IPS-18a (cell line): Measurements from ENCODE around the gene IRS2.
A peak's percentile ranks its signal among the peaks of the same experiment; 100 is the strongest.

ENCODE experiments used
- H3K27ac ChIP-seq: one replicate; pipeline ENCODE4 v1.5.1; 2013; ENCODE audit warnings: low read length
- H3K27me3 ChIP-seq: one replicate; pipeline ENCODE4 v1.6.1; 2013; ENCODE audit warnings: mild to moderate bottlenecking, low read length; ENCODE audit not compliant: control insufficient read depth, insufficient read depth
- H3K36me3 ChIP-seq: one replicate; pipeline ENCODE4 v1.6.1; 2013; ENCODE audit warnings: low read depth, low read length; ENCODE audit not compliant: control insufficient read depth
- H3K4me1 ChIP-seq: one replicate; pipeline ENCODE4 v1.6.1; 2013; ENCODE audit warnings: low read depth, low read length; ENCODE audit not compliant: control insufficient read depth
- H3K4me3 ChIP-seq: one replicate; pipeline ENCODE4 v1.5.1; 2013; ENCODE audit warnings: low read length
- H3K9ac ChIP-seq: one replicate; pipeline ENCODE4 v1.6.1; 2013; ENCODE audit warnings: mild to moderate bottlenecking, low read length, moderate library complexity
- H3K9me3 ChIP-seq: one replicate; pipeline ENCODE4 v1.6.1; 2013; ENCODE audit warnings: low read depth, low read length; ENCODE audit not compliant: control insufficient read depth

IRS2 gene

DNA sequence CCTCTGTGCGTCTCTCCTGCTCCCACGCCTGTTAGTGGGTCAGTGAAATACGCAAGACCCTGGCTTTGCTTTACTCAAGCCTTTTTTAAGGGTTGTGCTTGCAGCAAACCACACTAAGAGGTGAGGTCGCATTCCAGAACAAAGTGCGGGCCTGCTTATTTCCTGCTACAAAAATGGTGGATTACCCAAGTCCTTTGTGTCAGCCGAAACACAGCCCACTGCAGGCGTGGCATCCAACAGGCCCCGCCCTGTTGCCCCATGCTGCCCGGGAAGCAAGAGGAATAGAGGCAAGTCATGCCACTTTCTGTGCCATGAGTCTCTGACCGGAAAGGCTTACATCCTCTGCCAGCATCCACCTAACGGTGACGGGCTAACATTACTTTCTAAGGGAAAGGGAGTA is 7.7 kb upstream of the IRS2 start:
- Histone ChIP-seq H3K36me3 (no peaks in the 10 kb centered on the region), H3K4me3 (no peak overlapping the region), H3K27me3 (peaks cover 3% of the 10 kb centered on the region), H3K9me3 (no peaks in the 10 kb centered on the region), H3K9ac (no peak overlapping the region), H3K27ac (no peak overlapping the region), H3K4me1 (peaks cover 6% of the 10 kb centered on the region)

DNA sequence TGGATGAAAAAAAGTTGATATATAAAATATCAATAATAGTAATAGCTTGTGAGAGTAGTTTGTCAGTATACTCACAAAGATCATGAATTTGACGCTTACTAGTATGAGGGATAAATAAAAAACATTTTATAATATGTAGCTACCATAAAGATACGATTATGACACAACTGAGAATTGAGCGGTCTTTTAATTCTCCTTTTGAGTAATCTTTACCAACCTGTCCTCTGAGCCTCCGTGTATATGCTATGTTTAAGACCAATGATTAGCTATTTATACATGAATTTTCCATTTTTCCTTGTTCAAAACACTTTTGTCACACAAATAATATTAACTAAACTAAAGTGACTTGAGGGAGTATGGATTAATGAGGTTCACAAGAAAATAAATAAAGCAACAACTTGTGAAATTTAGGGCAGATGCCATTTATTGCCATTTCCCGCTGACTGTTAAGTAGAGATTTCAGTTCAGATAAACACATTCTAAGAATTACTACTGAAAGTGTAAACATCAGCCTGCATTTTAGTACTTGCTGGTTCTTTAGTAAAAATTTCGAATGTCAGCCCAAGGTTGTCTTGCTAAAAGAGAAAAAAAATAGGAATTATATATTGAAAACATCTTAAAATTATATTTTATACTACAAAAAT is 6.2 kb upstream of the IRS2 start:
- peaks cover 6% of the 10 kb centered on the region for H3K4me1 ChIP-seq
- H3K9ac ChIP-seq: no peak overlapping the region
- H3K27ac ChIP-seq: no peak overlapping the region
- H3K27me3 ChIP-seq: peaks cover 12% of the 10 kb centered on the region
- no peaks in the 10 kb centered on the region for H3K9me3 ChIP-seq
- H3K4me3 ChIP-seq: no peak overlapping the region
- H3K36me3 ChIP-seq: no peaks in the 10 kb centered on the region

- no peak overlapping the region for H3K27ac ChIP-seq
- no peak overlapping the region for H3K9ac ChIP-seq
- peaks cover 12% of the 10 kb centered on the region for H3K27me3 ChIP-seq
- H3K9me3 ChIP-seq: no peaks in the 10 kb centered on the region
- H3K4me3 ChIP-seq: no peak overlapping the region
- no peaks in the 10 kb centered on the region for H3K36me3 ChIP-seq
- H3K4me1 ChIP-seq: peaks cover 6% of the 10 kb centered on the region
Measured at GRCh38 chr13:109790942-109791605, 4.7 kb upstream of the IRS2 start.

- H3K9ac ChIP-seq: no peak overlapping the region
Measured at GRCh38 chr13:109790086-109790485, 3.7 kb upstream of the IRS2 start.

DNA sequence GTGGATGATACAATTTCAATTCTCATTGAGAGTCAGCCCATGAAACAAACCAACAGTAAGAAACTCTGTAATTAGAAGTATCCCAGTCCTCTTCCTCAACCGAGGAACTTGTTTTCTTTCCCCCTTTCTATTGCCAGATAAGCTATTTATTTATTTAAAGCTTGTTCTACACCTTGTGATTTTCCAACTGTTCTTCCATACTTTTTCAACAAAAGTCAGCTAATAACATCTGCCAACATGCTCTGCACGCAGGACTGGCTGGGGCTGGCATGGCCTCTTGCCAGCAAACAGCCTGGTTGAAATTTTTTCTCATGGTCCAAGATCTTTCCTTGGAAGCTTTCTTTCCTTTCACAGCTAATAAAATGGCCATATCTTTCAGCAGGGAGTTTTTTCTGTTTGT is 2.9 kb upstream of the IRS2 start:
- Histone ChIP-seq H3K27ac (no peak overlapping the region), H3K36me3 (no peaks in the 10 kb centered on the region), H3K27me3 (peaks cover 12% of the 10 kb centered on the region), H3K9ac (no peak overlapping the region), H3K9me3 (no peaks in the 10 kb centered on the region), H3K4me1 (peaks cover 6% of the 10 kb centered on the region), H3K4me3 (no peak overlapping the region)

More at GRCh38 chr13:109790086-109790485, 3.7 kb upstream of the IRS2 start:
- H3K9me3 ChIP-seq: no peaks in the 10 kb centered on the region
- no peak overlapping the region for H3K4me3 ChIP-seq
- peaks cover 6% of the 10 kb centered on the region for H3K4me1 ChIP-seq
- no peak overlapping the region for H3K27ac ChIP-seq
- H3K36me3 ChIP-seq: no peaks in the 10 kb centered on the region
- peaks cover 12% of the 10 kb centered on the region for H3K27me3 ChIP-seq

DNA sequence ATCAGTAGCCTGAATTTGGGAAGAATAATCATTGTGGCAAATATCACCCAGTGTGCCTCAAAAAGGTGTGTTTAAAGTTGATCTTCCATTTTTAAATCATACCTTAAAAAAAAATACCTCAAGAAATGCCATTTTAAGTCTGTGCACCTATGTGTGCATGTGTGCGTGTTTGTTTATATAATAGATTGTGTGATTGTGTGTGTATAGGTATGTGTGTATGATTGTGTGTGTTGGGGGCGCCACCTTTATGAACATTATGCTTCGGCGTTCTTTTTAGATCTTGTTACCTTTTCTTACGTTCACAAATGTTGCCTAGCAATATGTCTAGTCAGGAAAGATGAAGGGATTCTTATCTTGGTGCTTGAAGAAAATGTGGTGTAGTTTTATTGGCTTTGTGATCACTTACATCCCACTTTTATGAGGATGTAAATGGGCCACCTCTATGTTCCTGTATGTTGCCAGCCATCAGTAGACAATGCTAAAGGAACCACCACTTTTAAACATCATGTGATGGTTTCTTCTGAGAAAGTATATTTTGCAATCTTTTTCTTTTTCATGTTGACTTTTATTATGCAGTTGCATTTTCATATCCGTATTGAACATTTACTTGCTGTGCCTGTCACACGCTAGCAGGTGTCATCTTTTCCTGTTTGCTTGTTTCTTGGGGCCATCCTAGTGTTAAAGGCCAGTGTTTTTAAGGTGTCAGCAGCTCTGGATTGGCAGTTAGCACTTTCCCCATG is 2.2 kb upstream of the IRS2 start:
- Histone ChIP-seq H3K27me3 (peaks cover 12% of the 10 kb centered on the region), H3K27ac (no peak overlapping the region), H3K9me3 (no peaks in the 10 kb centered on the region), H3K9ac (no peak overlapping the region), H3K4me3 (no peak overlapping the region), H3K36me3 (no peaks in the 10 kb centered on the region), H3K4me1 (peaks cover 6% of the 10 kb centered on the region)

DNA sequence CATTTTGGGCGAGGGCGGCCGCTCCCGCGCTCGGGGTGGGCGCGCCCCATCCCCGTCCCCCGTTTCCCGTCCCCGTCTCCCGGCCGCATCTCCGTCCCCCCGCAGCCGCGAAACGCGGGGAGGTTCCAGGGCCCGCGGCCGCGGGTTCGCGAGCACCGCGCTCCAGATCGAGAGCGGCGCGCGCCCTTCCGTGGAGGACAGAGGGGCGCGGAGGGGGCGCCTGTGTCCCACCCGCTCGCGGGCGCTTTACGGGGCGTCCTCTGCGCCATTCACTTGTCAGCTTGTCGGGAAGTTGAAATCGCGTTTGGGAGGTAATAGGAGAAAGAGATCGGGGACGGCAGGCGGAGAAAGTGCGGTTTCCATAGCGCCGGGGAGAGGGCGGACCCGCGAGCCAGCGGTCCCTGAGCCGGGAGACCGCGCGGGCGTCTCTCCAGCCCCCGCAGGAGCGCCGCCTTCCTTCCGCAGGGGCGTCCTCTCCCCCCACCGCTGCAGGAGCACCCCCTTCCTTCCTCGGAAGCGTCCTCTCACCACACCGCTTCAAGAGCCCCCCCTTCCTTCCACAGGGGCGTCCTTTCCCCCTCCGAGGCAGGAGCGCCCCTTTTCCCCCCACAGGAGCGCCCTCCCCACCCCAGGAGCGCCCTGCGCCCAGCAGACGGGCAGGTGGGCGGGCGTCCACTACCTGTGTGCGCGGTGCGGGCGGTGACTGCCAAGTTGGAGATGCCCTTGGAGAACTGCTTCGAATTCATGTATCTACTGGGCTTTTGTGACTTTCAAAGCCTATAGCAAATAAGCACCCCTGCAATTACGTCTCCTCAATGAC is 962 bp upstream of the IRS2 start:
- peak overlapping the region; percentile 67 for H3K9ac ChIP-seq
- H3K4me1 ChIP-seq: peaks cover 6% of the 10 kb centered on the region

GRCh38 chr13:109785892-109786450 is 412 bp downstream of the IRS2 start:
- H3K9me3 ChIP-seq: no peaks in the 10 kb centered on the region
- peak overlapping the region; percentile 67 for H3K4me3 ChIP-seq
- H3K4me1 ChIP-seq: peaks cover 6% of the 10 kb centered on the region
- H3K27me3 ChIP-seq: peaks cover 12% of the 10 kb centered on the region
- H3K36me3 ChIP-seq: no peaks in the 10 kb centered on the region
- no peak overlapping the region for H3K27ac ChIP-seq
- H3K9ac ChIP-seq: no peak overlapping the region

More for the DNA sequence above, 962 bp upstream of the IRS2 start:
- Histone ChIP-seq H3K27ac (no peak overlapping the region), H3K27me3 (peaks cover 12% of the 10 kb centered on the region), H3K4me3 (peak overlapping the region; percentile 72), H3K36me3 (no peaks in the 10 kb centered on the region), H3K9me3 (no peaks in the 10 kb centered on the region)

GRCh38 chr13:109785141-109785891 is 1.1 kb downstream of the IRS2 start:
- H3K27ac ChIP-seq: no peak overlapping the region
- H3K4me1 ChIP-seq: peaks cover 6% of the 10 kb centered on the region
- no peaks in the 10 kb centered on the region for H3K36me3 ChIP-seq
- H3K9ac ChIP-seq: no peak overlapping the region
- no peaks in the 10 kb centered on the region for H3K9me3 ChIP-seq
- H3K27me3 ChIP-seq: peaks cover 12% of the 10 kb centered on the region
- peak overlapping the region; percentile 67 for H3K4me3 ChIP-seq

- Histone ChIP-seq H3K9ac (no peak overlapping the region), H3K4me1 (peaks cover 7% of the 10 kb centered on the region), H3K27ac (no peak overlapping the region), H3K4me3 (peak overlapping the region; percentile 50), H3K9me3 (no peaks in the 10 kb centered on the region), H3K27me3 (peaks cover 12% of the 10 kb centered on the region), H3K36me3 (no peaks in the 10 kb centered on the region)
Measured at GRCh38 chr13:109784590-109785140, 1.7 kb downstream of the IRS2 start.
